ENCODE data around the gene MCTP2.
A peak's percentile ranks its signal among the peaks of the same experiment; 100 is the strongest.

Gene MCTP2

GRCh38 chr15:94300612-94301011, 69.3 kb downstream of the MCTP2 start:
- peak; percentile 39 for DNase-seq

- no peak for DNase-seq
Observed at GRCh38 chr15:94305133-94305532, 73.8 kb downstream of the MCTP2 start.

- peak; percentile 91 for DNase-seq
Observed at GRCh38 chr15:94306700-94307650, 75.6 kb downstream of the MCTP2 start.

- DNase-seq: peak; percentile 61
Observed at GRCh38 chr15:94312946-94313345, 81.6 kb downstream of the MCTP2 start.

GRCh38 chr15:94314639-94315038, 83.3 kb downstream of the MCTP2 start:
- DNase-seq: no peak

GRCh38 chr15:94317211-94317610, 85.8 kb downstream of the MCTP2 start:
- DNase-seq: no peak

GRCh38 chr15:94322141-94322540, 90.8 kb downstream of the MCTP2 start:
- no peak for DNase-seq

- DNase-seq: no peak
Observed at GRCh38 chr15:94323076-94323475, 91.7 kb downstream of the MCTP2 start.

GRCh38 chr15:94324117-94324826, 92.9 kb downstream of the MCTP2 start:
- peak; percentile 50 for DNase-seq

- no peak for DNase-seq
Observed at GRCh38 chr15:94324835-94325767, 93.7 kb downstream of the MCTP2 start.

GRCh38 chr15:94327356-94327936, 96.1 kb downstream of the MCTP2 start:
- no peak for DNase-seq

GRCh38 chr15:94331731-94332130, 100.4 kb downstream of the MCTP2 start:
- DNase-seq: no peak

GRCh38 chr15:94335616-94336015, 104.3 kb downstream of the MCTP2 start:
- no peak for DNase-seq

GRCh38 chr15:94336817-94337467, 105.6 kb downstream of the MCTP2 start:
- DNase-seq: no peak

GRCh38 chr15:94338243-94338846, 107.0 kb downstream of the MCTP2 start:
- no peak for DNase-seq

- no peak for DNase-seq
Observed at GRCh38 chr15:94346282-94346681, 114.9 kb downstream of the MCTP2 start.

- DNase-seq: no peak
Observed at GRCh38 chr15:94348084-94348483, 116.7 kb downstream of the MCTP2 start.

- no peak for DNase-seq
Observed at GRCh38 chr15:94351031-94351535, 119.7 kb downstream of the MCTP2 start.

GRCh38 chr15:94352636-94353487, 121.5 kb downstream of the MCTP2 start:
- DNase-seq: no peak

GRCh38 chr15:94353488-94353820, 122.1 kb downstream of the MCTP2 start:
- DNase-seq: no peak

Data from NCI-H226 (cell line).